ENCODE measurements around the gene KRTAP5-11.
"Not testable (repeated sequence)": the region's sequence is repeated elsewhere in the genome, so short reads cannot be mapped to it uniquely, and the experiment has no call there.

Gene KRTAP5-11

GRCh38 chr11:71604798-71605488 lies 22.3 kb upstream of the KRTAP5-11 start:
- not testable (repeated sequence) for DNase-seq (ENCODE audit: low read depth in 2 of 2); H3K4me3 ChIP-seq (replicated peaks in 1 of 2; ENCODE audit: low read depth in 2 of 2, low read length in 2 of 2)
- TF ChIP-seq CTCF (IDR thresholded peaks at IDR 0.05; ENCODE audit: low read depth, low read length): peak; percentile 4

DNA sequence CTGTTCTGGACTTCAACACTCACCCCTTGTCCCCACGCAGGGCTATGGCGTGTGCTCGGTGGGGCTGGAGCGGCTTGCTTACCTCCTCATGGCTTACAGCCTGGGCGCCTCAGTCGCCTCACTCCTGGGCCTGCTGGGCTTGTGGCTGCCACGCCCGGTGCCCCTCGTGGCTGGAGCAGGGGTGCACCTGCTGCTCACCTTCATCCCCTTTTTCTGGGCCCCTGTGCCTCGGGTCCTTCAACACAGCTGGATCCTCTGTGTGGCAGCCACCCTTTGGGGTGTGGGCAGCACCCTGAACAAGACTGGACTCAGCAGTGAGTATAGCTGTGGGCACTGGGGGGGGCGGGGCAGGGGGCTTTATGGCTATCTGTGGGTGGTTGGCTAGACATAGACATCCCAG lies 20.5 kb upstream of the KRTAP5-11 start:
- not testable (repeated sequence) for DNase-seq (ENCODE audit: low read depth in 2 of 2)

DNA sequence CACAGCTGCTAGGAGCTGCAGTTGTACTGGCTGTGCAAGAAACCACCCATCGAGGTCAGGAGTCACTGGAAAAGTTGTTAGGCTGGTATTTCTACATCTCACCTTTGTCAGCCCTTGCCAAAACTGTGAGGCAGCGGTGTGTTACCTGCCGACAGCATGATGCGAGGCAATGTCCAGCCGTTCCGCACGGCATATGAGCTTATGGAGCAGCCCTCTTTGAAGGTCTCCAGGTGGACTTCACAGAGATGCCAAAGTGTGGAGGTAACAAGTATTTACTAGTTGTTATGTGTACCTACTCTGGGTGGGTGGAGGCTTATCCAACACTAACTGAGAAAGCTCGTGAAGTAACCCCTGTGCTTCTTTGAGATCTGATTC lies 6.9 kb upstream of the KRTAP5-11 start:
- not testable (repeated sequence) for DNase-seq (ENCODE audit: low read depth in 2 of 2); H3K4me3 ChIP-seq (replicated peaks in 1 of 2; ENCODE audit: low read depth in 2 of 2, low read length in 2 of 2)

More for the DNA sequence above, 20.5 kb upstream of the KRTAP5-11 start:
- not testable (repeated sequence) for H3K4me3 ChIP-seq (replicated peaks in 1 of 2; ENCODE audit: low read depth in 2 of 2, low read length in 2 of 2)

- DNase-seq (ENCODE audit: low read depth in 2 of 2); H3K4me3 ChIP-seq (replicated peaks in 1 of 2; ENCODE audit: low read depth in 2 of 2, low read length in 2 of 2): not testable (repeated sequence)
These were observed 6.3 kb upstream of the KRTAP5-11 start for GRCh38 chr11:71588822-71589545.

GRCh38 chr11:71588314-71588713 lies 5.6 kb upstream of the KRTAP5-11 start:
- H3K4me3 ChIP-seq (replicated peaks in 1 of 2; ENCODE audit: low read depth in 2 of 2, low read length in 2 of 2); DNase-seq (ENCODE audit: low read depth in 2 of 2): not testable (repeated sequence)

DNA sequence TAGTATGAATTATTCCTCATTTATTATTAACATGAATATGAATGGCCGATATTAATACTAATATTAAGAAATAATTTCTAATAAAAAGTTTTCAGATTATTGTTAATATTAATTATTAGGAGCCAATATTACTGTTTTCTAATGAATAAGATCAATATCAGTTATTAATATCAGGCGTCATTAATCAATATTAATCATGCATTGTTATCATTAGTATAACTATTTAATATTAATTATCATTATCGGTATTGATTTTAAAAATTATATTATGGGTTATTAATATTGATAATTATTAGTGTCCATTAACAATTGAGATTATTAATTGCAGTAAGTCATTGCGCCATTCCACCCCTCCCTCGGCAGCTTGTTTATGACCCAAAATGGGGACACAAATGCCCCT lies 3.0 kb upstream of the KRTAP5-11 start:
- not testable (repeated sequence) for H3K4me3 ChIP-seq (replicated peaks in 1 of 2; ENCODE audit: low read depth in 2 of 2, low read length in 2 of 2)

DNA sequence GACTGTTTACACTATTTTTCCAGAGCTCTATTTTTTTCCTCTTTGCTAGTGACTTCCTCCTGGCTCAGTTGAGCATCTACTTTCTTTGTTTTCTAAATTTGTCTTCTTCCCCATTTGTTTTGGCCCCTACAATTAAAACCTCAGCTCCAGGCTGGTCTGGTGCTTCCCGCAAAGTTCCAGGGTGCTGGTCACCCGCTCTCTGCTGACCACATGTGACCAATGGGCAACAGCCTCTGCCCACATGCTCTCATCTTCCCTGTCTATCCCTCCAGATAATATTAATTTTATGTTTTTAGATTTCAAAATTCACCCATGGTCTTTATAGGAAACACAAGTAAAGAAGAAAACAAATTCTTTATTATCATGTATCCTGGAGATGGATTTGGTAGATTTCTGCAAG lies 294 bp upstream of the KRTAP5-11 start:
- not testable (repeated sequence) for H3K4me3 ChIP-seq (replicated peaks in 1 of 2; ENCODE audit: low read depth in 2 of 2, low read length in 2 of 2); DNase-seq (ENCODE audit: low read depth in 2 of 2)

More for the DNA sequence above, 3.0 kb upstream of the KRTAP5-11 start:
- DNase-seq (ENCODE audit: low read depth in 2 of 2): not testable (repeated sequence)

GRCh38 chr11:71581826-71582225 lies 849 bp downstream of the KRTAP5-11 start:
- DNase-seq (ENCODE audit: low read depth in 2 of 2): no peak
- H3K4me3 ChIP-seq (replicated peaks in 1 of 2; ENCODE audit: low read depth in 2 of 2, low read length in 2 of 2): no peak overlapping the region
- no peak for TF ChIP-seq CTCF (IDR thresholded peaks at IDR 0.05; ENCODE audit: low read depth, low read length)

GRCh38 chr11:71580057-71581003 lies 2.3 kb downstream of the KRTAP5-11 start:
- peak; percentile 89 for TF ChIP-seq CTCF (IDR thresholded peaks at IDR 0.05; ENCODE audit: low read depth, low read length)
- peak; percentile 88 to 92 for DNase-seq (ENCODE audit: low read depth in 2 of 2)
- no peak overlapping the region for H3K4me3 ChIP-seq (replicated peaks in 1 of 2; ENCODE audit: low read depth in 2 of 2, low read length in 2 of 2)

- not testable (repeated sequence) for H3K4me3 ChIP-seq (replicated peaks in 1 of 2; ENCODE audit: low read depth in 2 of 2, low read length in 2 of 2); DNase-seq (ENCODE audit: low read depth in 2 of 2)
These were observed 3.2 kb downstream of the KRTAP5-11 start for GRCh38 chr11:71579513-71579912.
